ENCODE results near the gene MED20. TPM values are rescaled to one million over a fixed set of nuclear protein-coding genes. Genes with fewer than 3 reads are reported as not detected.

Gene MED20
- total and polyA plus RNA-seq, 2 of the 4 experiments (the other 2 are of a cell fraction): 24.8 to 38.2 TPM

- intact Hi-C loops (cut with micrococcal nuclease) (no loop called here), dilution Hi-C loops (cut with HindIII; ENCODE audit: low sequenced_read_pairs, unreplicated experiment) (no loop called here), in situ Hi-C loops (cut with MboI; ENCODE audit: low sequenced_read_pairs) (no loop called here)
- Histone ChIP-seq H3K23ac (ENCODE audit: low read depth, low read length) (no peak overlapping the region), H3K9ac (ENCODE audit: low read depth, low read length) (no peak overlapping the region), H4K20me1 (ENCODE audit: insufficient read depth, low read length) (no peaks in the 10 kb centered on the region), H3K18ac (ENCODE audit: low read depth, low read length) (no peak overlapping the region), H3K4me2 (ENCODE audit: low read depth, low read length) (no peak overlapping the region), H2BK20ac (ENCODE audit: low read depth, low read length) (no peak overlapping the region), H2AFZ (replicated peaks; ENCODE audit: low read length, poor library complexity) (no peak overlapping the region), H3K56ac (ENCODE audit: extremely low read depth, insufficient read depth, low read length) (no peak overlapping the region), H4K8ac (ENCODE audit: low read depth in 2 of 2, low read length in 2 of 2) (no peak overlapping the region), H3K27me3 (ENCODE audit: control insufficient read depth, insufficient read depth, low read length) (no peaks in the 10 kb centered on the region), H3K4me1 (ENCODE audit: control insufficient read depth, insufficient read depth, low read length) (peaks cover 2% of the 10 kb centered on the region), H4K91ac (ENCODE audit: insufficient read depth, low read depth, low read length) (no peak overlapping the region), H3K9me1 (ENCODE audit: insufficient read depth, low read length) (peaks cover 6% of the 10 kb centered on the region; the same call in 1 of the 2 replicates), H3K79me1 (ENCODE audit: low read depth in 1 of 2, low read length in 2 of 2) (peaks cover 0 to 6% of the 10 kb centered on the region in 2 experiments; a peak in 2 of 4 replicates), H3K4ac (ENCODE audit: low read depth, low read length) (peak overlapping the region; percentile 29; the same call in 1 of the 2 replicates), H2BK15ac (ENCODE audit: low read depth, low read length) (no peak overlapping the region), H2BK5ac (ENCODE audit: low read depth, low read length, poor library complexity, severe bottlenecking) (no peak overlapping the region), H3K36me3 (ENCODE audit: control insufficient read depth, insufficient read depth, low read length) (no peaks in the 10 kb centered on the region), H3K9me3 (ENCODE audit: control insufficient read depth, insufficient read depth, low read length) (no peaks in the 10 kb centered on the region), H2AK5ac (ENCODE audit: low read depth, low read length) (no peak overlapping the region), H2BK120ac (ENCODE audit: low read depth, low read length) (no peak overlapping the region), H4K5ac (ENCODE audit: low read depth, low read length) (no peak overlapping the region), H3K14ac (replicated peaks; ENCODE audit: low read depth, low read length) (0 out of 2 replicates have a peak overlapping the region, but pooled peaks have one; percentile 15), H3K27ac (ENCODE audit: insufficient read depth, low read length) (no peak overlapping the region), H3K4me3 (ENCODE audit: insufficient read depth, low read depth, low read length) (no peak overlapping the region), H2AK9ac (replicated peaks; ENCODE audit: low read depth, low read length, poor library complexity) (no peak overlapping the region)
- ATAC-seq (ENCODE audit: low read depth) (no peak), DNase-seq (no peak)
- BruUV-seq (replicated peaks): no TSS peak
- no CpG with 5 or more reads among the region's 4 CpGs for WGBS, 2 experiments (ENCODE audit: extremely low coverage in 2 of 2, insufficient read length in 1 of 2)
- TF ChIP-seq CEBPB (IDR thresholded peaks at IDR 0.05; ENCODE audit: low read depth, low read length): no peak
- TF ChIP-seq CHD1 (IDR thresholded peaks at IDR 0.05; ENCODE audit: low read depth, low read length): no peak
- TF ChIP-seq ELK1 (IDR thresholded peaks at IDR 0.05; ENCODE audit: borderline replicate concordance, low read depth, low read length): no peak
- TF ChIP-seq NFE2L2 (IDR thresholded peaks at IDR 0.05; ENCODE audit: low read depth, low read length): no peak
- no peak for TF ChIP-seq BHLHE40 (IDR thresholded peaks at IDR 0.05; ENCODE audit: low read depth, low read length)
- no peak for TF ChIP-seq FOS (IDR thresholded peaks at IDR 0.05; ENCODE audit: low read depth, low read length)
- no peak for TF ChIP-seq RFX5 (IDR thresholded peaks at IDR 0.05; ENCODE audit: low read depth, low read length)
- no peak for TF ChIP-seq MAFK (IDR thresholded peaks at IDR 0.05; ENCODE audit: low read depth, low read length)
- no peak for TF ChIP-seq SMC3 (IDR thresholded peaks at IDR 0.05; ENCODE audit: low read depth, low read length)
- TF ChIP-seq USF2 (IDR thresholded peaks at IDR 0.05; ENCODE audit: low read depth, low read length): no peak
- TF ChIP-seq RCOR1 (IDR thresholded peaks at IDR 0.05; ENCODE audit: insufficient replicate concordance, low read length): no peak
- ChIA-PET POLR2A (ENCODE audit: unreplicated experiment) (no interaction called here), CTCF (interaction anchor here (1.2 to 1.4 kb wide), 2 partner anchors 9 to 34 kb away, joined by 3 to 4 read pairs; partner anchors contain the start of genes BYSL and MED20)
These were observed 33.6 kb downstream of the MED20 start for GRCh38 chr6:41887331-41887751.
